SU-DHL-6 (cell line): ENCODE data around the gene SIRT5.
A peak's percentile ranks its signal among the peaks of the same experiment; 100 is the strongest.

ENCODE experiments used
- H2AFZ ChIP-seq: fragments of 200-600 bp; sonication (generic); 2 replicates; pipeline ENCODE4 v1.6.1; 2014; ENCODE audit warnings: low read depth, mild to moderate bottlenecking, moderate library complexity, mixed read lengths, antibody characterized with exemption, low read length; ENCODE audit not compliant: severe bottlenecking
- H3F3A ChIP-seq: fragments of 200-600 bp; shearing (Covaris generic); 2 replicates; pipeline ENCODE4 v1.6.0; 2016; ENCODE audit warnings: antibody characterized with exemption, mild to moderate bottlenecking; ENCODE audit not compliant: insufficient read depth
- H3K27ac ChIP-seq: fragments of 200-600 bp; sonication (generic); 2 replicates; pipeline ENCODE4 v1.5.1; 2016; ENCODE audit warnings: low read depth, mild to moderate bottlenecking, low read length, moderate library complexity, mixed read lengths
- H3K27me3 ChIP-seq: fragments of 200-600 bp; sonication (generic), shearing (Covaris generic); 2 replicates; pipeline ENCODE4 v1.6.0; 2014; ENCODE audit warnings: mild to moderate bottlenecking, low read length
- H3K36me3 ChIP-seq: fragments of 200-600 bp; sonication (generic); 2 replicates; pipeline ENCODE4 v1.6.1; 2014; ENCODE audit warnings: mild to moderate bottlenecking, low read length, mixed read lengths
- H3K4me2 ChIP-seq: fragments of 300-600, 200-600 bp; shearing (Covaris generic), sonication (generic); 2 replicates; pipeline ENCODE4 v1.6.0; 2014; ENCODE audit warnings: low read length, low read depth, mild to moderate bottlenecking; ENCODE audit not compliant: poor library complexity, severe bottlenecking
- H3K4me3 ChIP-seq: fragments of 200-600 bp; sonication (generic); 2 replicates; pipeline ENCODE4 v1.5.1; 2014; ENCODE audit warnings: antibody characterized with exemption, low read length, mild to moderate bottlenecking, mixed read lengths; ENCODE audit not compliant: insufficient read depth, poor library complexity, severe bottlenecking
- H3K79me2 ChIP-seq: fragments of 200-600 bp; sonication (generic); 2 replicates; pipeline ENCODE4 v1.6.1; 2014; ENCODE audit warnings: mild to moderate bottlenecking, low read length, moderate library complexity; ENCODE audit not compliant: insufficient read depth
- H3K9ac ChIP-seq: fragments of 200-600 bp; sonication (generic); 2 replicates; pipeline ENCODE4 v1.7.0; 2014; ENCODE audit warnings: mild to moderate bottlenecking, low read length
- H3K9me2 ChIP-seq: fragments of 200-600 bp; sonication (generic); replicated peaks from 2 replicates; pipeline ENCODE4 v1.6.1; 2014; ENCODE audit warnings: low read length; ENCODE audit not compliant: insufficient read depth
- H3K9me3 ChIP-seq: fragments of 200-600 bp; sonication (generic); 2 replicates; pipeline ENCODE4 v1.6.1; 2014; ENCODE audit warnings: low read length, mixed read lengths; ENCODE audit not compliant: insufficient read depth
- H4K20me1 ChIP-seq: fragments of 200-600 bp; sonication (generic); 2 replicates; pipeline ENCODE4 v1.6.1; 2014; ENCODE audit warnings: low read depth, mild to moderate bottlenecking, antibody characterized with exemption, low read length, moderate library complexity, mixed read lengths
- CTCF ChIP-seq: fragments of 200-600 bp; sonication (generic); IDR thresholded peaks from one replicate; pipeline ENCODE4 v1.5.1; 2017; ENCODE audit warnings: antibody characterized with exemption, mild to moderate bottlenecking, low read length, moderate library complexity; ENCODE audit not compliant: insufficient read depth, poor library complexity, severe bottlenecking
- EZH2phosphoT487 ChIP-seq: fragments of 200-600 bp; sonication (generic), shearing (Covaris generic); conservative IDR thresholded peaks from 2 replicates; pipeline ENCODE4 v1.6.1; 2018; ENCODE audit warnings: mild to moderate bottlenecking, antibody characterized with exemption, low read length, moderate library complexity, mixed read lengths

The SIRT5 gene

DNA sequence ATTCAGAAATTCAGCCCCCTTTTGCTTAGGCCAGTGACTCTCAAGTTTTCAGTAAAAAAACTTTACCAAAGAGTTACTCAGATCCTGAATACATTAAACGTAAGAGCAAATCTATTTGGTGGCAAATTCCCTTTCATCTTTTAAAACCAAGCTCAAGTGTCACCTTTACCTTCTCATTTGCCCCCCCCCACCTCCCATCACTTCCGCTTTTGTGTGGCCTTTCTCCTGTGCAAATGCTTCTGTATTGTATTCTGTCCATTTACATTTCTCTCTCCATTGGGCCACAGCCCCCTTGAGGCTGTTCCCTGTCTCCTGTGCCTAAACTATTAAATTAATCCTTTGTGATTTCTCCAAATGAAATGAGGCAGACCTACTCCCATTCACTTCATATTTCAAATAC is 42.7 kb downstream of the SIRT5 start:
- peaks cover 46% of the 10 kb centered on the region for H3F3A ChIP-seq
- peaks cover 51% of the 10 kb centered on the region for H3K36me3 ChIP-seq
- H3K9me3 ChIP-seq: no peaks in the 10 kb centered on the region
- H3K4me2 ChIP-seq: peak overlapping the region; percentile 67
- H3K9me2 ChIP-seq: no peaks in the 10 kb centered on the region
- peak overlapping the region; percentile 77 for H3K4me3 ChIP-seq
- peak overlapping the region; percentile 74 for H3K9ac ChIP-seq
- TF ChIP-seq EZH2phosphoT487: no peak
- TF ChIP-seq CTCF: no peak
- peaks cover 16% of the 10 kb centered on the region for H4K20me1 ChIP-seq
- H3K79me2 ChIP-seq: peaks cover 37% of the 10 kb centered on the region
- H3K27me3 ChIP-seq: no peaks in the 10 kb centered on the region
- H2AFZ ChIP-seq: no peak overlapping the region
- H3K27ac ChIP-seq: peak overlapping the region; percentile 3; the same call in 1 of the 2 replicates

GRCh38 chr6:13624871-13625288 is 50.5 kb downstream of the SIRT5 start:
- H4K20me1 ChIP-seq: 0 out of 2 replicates have a peak, but pooled peaks cover 4% of the 10 kb centered on the region
- peaks cover 69% of the 10 kb centered on the region for H3K36me3 ChIP-seq
- no peaks in the 10 kb centered on the region for H3K9me2 ChIP-seq
- no peak overlapping the region for H3K9ac ChIP-seq
- H3K4me2 ChIP-seq: no peak overlapping the region
- no peak overlapping the region for H3K4me3 ChIP-seq
- TF ChIP-seq EZH2phosphoT487 (no peak), CTCF (peak; percentile 75)
- no peak overlapping the region for H2AFZ ChIP-seq
- no peaks in the 10 kb centered on the region for H3K9me3 ChIP-seq
- no peak overlapping the region for H3K27ac ChIP-seq
- H3F3A ChIP-seq: peaks cover 67% of the 10 kb centered on the region
- H3K27me3 ChIP-seq: no peaks in the 10 kb centered on the region
- H3K79me2 ChIP-seq: no peaks in the 10 kb centered on the region

DNA sequence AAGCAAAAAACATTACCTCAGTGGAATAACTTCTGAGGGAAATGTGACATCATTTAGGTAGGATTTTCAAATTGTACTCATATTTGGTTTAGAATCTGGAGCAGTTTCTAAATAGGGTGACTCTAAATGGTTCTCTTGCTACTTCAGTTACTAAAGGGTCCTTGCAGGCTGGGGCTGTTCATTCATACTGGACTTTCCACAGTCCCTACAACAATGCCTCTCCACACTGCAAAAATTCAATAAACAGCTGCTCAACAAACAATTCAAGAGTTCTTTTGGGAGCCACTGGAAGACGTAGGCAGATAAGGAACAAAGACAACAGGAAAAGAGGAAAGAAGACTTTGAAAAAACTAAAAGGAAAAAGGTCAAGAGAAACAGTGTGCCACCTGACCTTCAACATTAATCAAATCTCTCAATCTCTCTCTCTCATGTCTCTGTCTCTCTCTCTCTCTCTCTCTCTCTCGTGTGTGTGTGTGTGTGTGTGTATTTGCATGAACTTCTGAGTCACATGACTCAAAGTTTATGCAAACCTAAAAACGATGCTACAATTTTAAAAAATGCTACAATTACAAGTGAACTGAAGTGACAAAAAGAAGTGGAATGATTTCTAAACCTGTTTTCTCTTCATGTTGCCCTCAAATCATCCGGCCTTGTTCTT is 55.2 kb downstream of the SIRT5 start:
- Histone ChIP-seq H3K4me2 (no peak overlapping the region), H4K20me1 (no peaks in the 10 kb centered on the region), H3K4me3 (no peak overlapping the region), H3K27ac (no peak overlapping the region), H3K9me2 (no peaks in the 10 kb centered on the region), H3K27me3 (no peaks in the 10 kb centered on the region), H3K9ac (no peak overlapping the region), H3K79me2 (no peaks in the 10 kb centered on the region), H3K36me3 (peaks cover 43% of the 10 kb centered on the region; the same call in 1 of the 2 replicates), H3F3A (peaks cover 20% of the 10 kb centered on the region), H2AFZ (no peak overlapping the region), H3K9me3 (no peaks in the 10 kb centered on the region)
- TF ChIP-seq CTCF (no peak), EZH2phosphoT487 (no peak)
